ENCODE measurements around the gene DYNC1H1. TPM values are rescaled to one million over a fixed set of nuclear protein-coding genes. Genes with fewer than 3 reads are reported as not detected.

The DYNC1H1 gene
- total and polyA plus RNA-seq, 2 of the 13 experiments (the other 11 are each of a cell fraction or from before 2014, with no cell fraction given), result 74.4 to 239 TPM

GRCh38 chr14:102012336-102012735, 48.0 kb downstream of the DYNC1H1 start:
- peaks cover 56 to 98% of the 10 kb centered on the region in 2 experiments for H3K36me3 ChIP-seq (replicated peaks in 1 of 2; ENCODE audit: control insufficient read depth in 1 of 2, insufficient read depth in 2 of 2, low read length in 2 of 2)
- H3K27me3 ChIP-seq (ENCODE audit: control insufficient read depth in 1 of 2, insufficient read depth in 2 of 2, low read length in 2 of 2), result no peaks in the 10 kb centered on the region
- no peaks in the 10 kb centered on the region for H4K20me1 ChIP-seq (ENCODE audit: insufficient read depth, low read length)
- intact Hi-C loops (cut with micrococcal nuclease; ENCODE audit: unreplicated experiment) (no loop called here), in situ Hi-C loops (cut with HindIII; ENCODE audit: extremely low pct_ligation_motif_present, low pct_unique_long_range_greater_than_20kb) (no loop called here)
- FAIRE-seq (no peak), DNase-seq (ENCODE audit: low spot score) (no peak), ATAC-seq (no peak)
- H2AFZ ChIP-seq (ENCODE audit: low read length), result no peak overlapping the region
- TF ChIP-seq ATF4 (CRISPR knock-in tag; IDR thresholded peaks at IDR 0.05), result no peak
- H3K9me3 ChIP-seq (ENCODE audit: low read length), result no peaks in the 10 kb centered on the region
- ChIA-PET POLR2A (no interaction called here), CTCF (ENCODE audit: low intra/inter-chr PET ratio, low total read pairs) (no interaction called here)
- BruUV-seq (replicated peaks), result no TSS peak
- H3K9ac ChIP-seq (ENCODE audit: insufficient read depth, low read depth, low read length), result no peak overlapping the region
- no peaks in the 10 kb centered on the region for H3K4me1 ChIP-seq (ENCODE audit: insufficient read depth, low read length)
- no peak overlapping the region for H3K4me2 ChIP-seq (ENCODE audit: low read depth, low read length)
- H3K79me2 ChIP-seq (ENCODE audit: insufficient read depth, low read length), result no peaks in the 10 kb centered on the region
- no peak overlapping the region for H3K4me3 ChIP-seq (replicated peaks in 1 of 3; ENCODE audit: insufficient read depth in 1 of 3, low read depth in 2 of 3, low read length in 3 of 3)
- WGBS (ENCODE audit: low lambda C conversion rate), result 97% methylated on average over 7 of the region's 7 CpGs
- H3K27ac ChIP-seq (ENCODE audit: extremely low read length, insufficient read depth, low read length), result no peak overlapping the region

GRCh38 chr14:102013669-102014200, 49.4 kb downstream of the DYNC1H1 start:
- intact Hi-C loops (cut with micrococcal nuclease; ENCODE audit: unreplicated experiment), result no loop called here
- no peak for FAIRE-seq
- TF ChIP-seq ZNF543 (CRISPR knock-in tag; IDR thresholded peaks at IDR 0.05) (no peak), ZNF501 (CRISPR knock-in tag; IDR thresholded peaks at IDR 0.05) (no peak), ZNF430 (CRISPR knock-in tag; IDR thresholded peaks at IDR 0.05) (no peak), ZNF468 (CRISPR knock-in tag; IDR thresholded peaks at IDR 0.05) (no peak), THRA (CRISPR knock-in tag; IDR thresholded peaks at IDR 0.05; ENCODE audit: borderline replicate concordance) (no peak), DBP (CRISPR knock-in tag; IDR thresholded peaks at IDR 0.05; ENCODE audit: not compliant biosample characterization) (no peak), ATF7 (IDR thresholded peaks at IDR 0.05) (no peak), ATF7 (CRISPR knock-in tag; IDR thresholded peaks at IDR 0.05) (no peak), ZMYM2 (CRISPR knock-in tag; IDR thresholded peaks at IDR 0.05) (no peak), MTA3 (CRISPR knock-in tag; IDR thresholded peaks at IDR 0.05) (no peak), POGK (CRISPR knock-in tag; conservative IDR thresholded peaks at IDR 0.05) (no peak), MYC (CRISPR knock-in tag; IDR thresholded peaks at IDR 0.05; ENCODE audit: borderline replicate concordance) (no peak)

More at GRCh38 chr14:102013669-102014200, 49.4 kb downstream of the DYNC1H1 start:
- in situ Hi-C loops (cut with HindIII; ENCODE audit: extremely low pct_ligation_motif_present, low pct_unique_long_range_greater_than_20kb), result no loop called here
- no peak overlapping the region for H3K9ac ChIP-seq (ENCODE audit: insufficient read depth, low read depth, low read length)
- H3K36me3 ChIP-seq (replicated peaks in 1 of 2; ENCODE audit: control insufficient read depth in 1 of 2, insufficient read depth in 2 of 2, low read length in 2 of 2), result peaks cover 55 to 94% of the 10 kb centered on the region in 2 experiments
- H3K4me1 ChIP-seq (ENCODE audit: insufficient read depth, low read length), result no peaks in the 10 kb centered on the region
- no peak for DNase-seq (ENCODE audit: low spot score)
- H2AFZ ChIP-seq (ENCODE audit: low read length), result no peak overlapping the region
- no TSS peak for BruUV-seq (replicated peaks)
- H3K79me2 ChIP-seq (ENCODE audit: insufficient read depth, low read length), result no peaks in the 10 kb centered on the region
- ATAC-seq, result no peak
- CTCF ChIA-PET (ENCODE audit: low intra/inter-chr PET ratio, low total read pairs), result no interaction called here
- no peak overlapping the region for H3K27ac ChIP-seq (ENCODE audit: extremely low read length, insufficient read depth, low read length)
- no peaks in the 10 kb centered on the region for H3K9me3 ChIP-seq (ENCODE audit: low read length)
- no peak overlapping the region for H3K4me3 ChIP-seq (replicated peaks in 1 of 3; ENCODE audit: insufficient read depth in 1 of 3, low read depth in 2 of 3, low read length in 3 of 3)
- no peaks in the 10 kb centered on the region for H4K20me1 ChIP-seq (ENCODE audit: insufficient read depth, low read length)
- H3K27me3 ChIP-seq (ENCODE audit: control insufficient read depth in 1 of 2, insufficient read depth in 2 of 2, low read length in 2 of 2), result no peaks in the 10 kb centered on the region
- POLR2A ChIA-PET, result no interaction called here
- 85% methylated on average over 8 of the region's 10 CpGs for WGBS (ENCODE audit: low lambda C conversion rate)
- no peak overlapping the region for H3K4me2 ChIP-seq (ENCODE audit: low read depth, low read length)
